Ascending aorta (tissue), 2 donors: ENCODE data around the gene RASSF10. TPM values are rescaled to one million over a fixed set of nuclear protein-coding genes. Genes with fewer than 3 reads are reported as not detected.

ENCODE experiments used
- DNase-seq, 2 donors: peaks; one replicate each; pipeline ENCODE4 v3.0.0-alpha.2; 2019; ENCODE audit warnings: low spot score in 2 of 2
- H3K27ac ChIP-seq, 2 donors: fragments of 200-600 bp; sonication (generic); one replicate each; pipeline ENCODE4 v1.5.1; 2016 to 2017; ENCODE audit warnings: mild to moderate bottlenecking in 1 of 2
- H3K27me3 ChIP-seq: fragments of 200-600 bp; sonication (generic); one replicate; pipeline ENCODE4 v1.5.1; 2017
- H3K36me3 ChIP-seq, 2 donors: fragments of 200-600 bp; sonication (generic); one replicate each; pipeline ENCODE4 v1.5.1; 2016
- H3K4me1 ChIP-seq, 2 donors: fragments of 200-600 bp; sonication (generic); one replicate each; pipeline ENCODE4 v1.5.1; 2016 to 2017; ENCODE audit warnings: mild to moderate bottlenecking in 1 of 2
- H3K4me3 ChIP-seq, 2 donors: fragments of 200-600 bp; sonication (generic); one replicate each; pipeline ENCODE4 v1.5.1; 2016 to 2017; ENCODE audit warnings: mild to moderate bottlenecking in 1 of 2
- H3K9me3 ChIP-seq, 2 donors: fragments of 200-600 bp; sonication (generic); one replicate each; pipeline ENCODE4 v1.5.1; 2016
- intact Hi-C: fragments of 100-400 bp; cut with DNase I; formaldehyde crosslinking; loops from one replicate; pipeline ENCODE4 v1.15.1; 2023
- total RNA-seq: library from RNA; depleted of rRNA; stranded (reverse); fragments of >200 nt; gene quantifications from one replicate; pipeline ENCODE4 v1.1.0, GENCODE V29; 2016
- TF ChIP-seq, protein P1 (sequence below), 3 experiments: fragments of 200-600 bp in 2 of 3; fragments of 450-650 bp in 1 of 3; sonication (generic) in 2 of 3; IDR thresholded peaks; one replicate each; pipeline ENCODE4 v1.5.1; 2016 to 2019; ENCODE audit warnings: antibody characterized with exemption in 3 of 3, mild to moderate bottlenecking in 1 of 3, moderate library complexity in 1 of 3

Gene RASSF10
- total RNA-seq, 1 donor from 2014 or later: not detected

DNA sequence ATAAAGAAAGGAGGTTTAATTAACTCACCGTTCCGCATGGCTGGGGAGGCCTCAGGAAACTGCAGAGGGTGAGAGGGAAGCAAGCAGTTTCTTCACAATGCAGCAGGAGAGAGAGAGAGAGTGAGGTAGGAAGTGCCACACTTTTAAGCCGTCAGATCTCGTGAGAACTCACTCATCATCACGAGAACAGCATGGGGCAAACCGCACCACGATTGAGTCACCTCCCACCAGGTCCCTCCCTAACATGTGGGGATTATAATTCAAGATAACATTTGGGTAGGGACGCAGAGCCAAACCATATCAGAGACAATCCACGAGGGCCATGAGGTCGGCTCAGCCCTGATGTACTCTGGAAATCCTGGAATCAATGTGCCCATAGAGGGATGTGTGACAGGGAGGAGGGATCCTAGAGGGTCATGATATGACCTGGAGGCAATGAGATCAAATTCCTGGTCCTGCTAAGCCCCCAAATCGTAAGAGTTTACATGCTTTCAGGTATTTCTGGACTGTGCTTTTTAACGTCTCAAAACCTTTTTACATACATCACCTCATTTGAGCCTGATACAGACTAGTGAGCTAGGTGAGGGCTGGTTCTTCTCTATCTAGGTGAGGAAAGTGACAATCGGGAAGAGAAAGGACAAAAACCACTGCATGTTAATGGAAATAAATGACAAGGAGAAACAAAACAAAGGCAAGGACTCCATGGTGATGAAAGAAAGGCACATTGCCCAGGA is 19.5 kb upstream of the RASSF10 start:
- no peak for DNase-seq
- Histone ChIP-seq H3K4me1 (no peaks in the 10 kb centered on the region), H3K9me3 (no peaks in the 10 kb centered on the region), H3K27me3 (no peaks in the 10 kb centered on the region), H3K27ac (no peak overlapping the region), H3K4me3 (no peak overlapping the region), H3K36me3 (no peaks in the 10 kb centered on the region)
- intact Hi-C loops: no loop called here
- TF ChIP-seq, protein P1, sequence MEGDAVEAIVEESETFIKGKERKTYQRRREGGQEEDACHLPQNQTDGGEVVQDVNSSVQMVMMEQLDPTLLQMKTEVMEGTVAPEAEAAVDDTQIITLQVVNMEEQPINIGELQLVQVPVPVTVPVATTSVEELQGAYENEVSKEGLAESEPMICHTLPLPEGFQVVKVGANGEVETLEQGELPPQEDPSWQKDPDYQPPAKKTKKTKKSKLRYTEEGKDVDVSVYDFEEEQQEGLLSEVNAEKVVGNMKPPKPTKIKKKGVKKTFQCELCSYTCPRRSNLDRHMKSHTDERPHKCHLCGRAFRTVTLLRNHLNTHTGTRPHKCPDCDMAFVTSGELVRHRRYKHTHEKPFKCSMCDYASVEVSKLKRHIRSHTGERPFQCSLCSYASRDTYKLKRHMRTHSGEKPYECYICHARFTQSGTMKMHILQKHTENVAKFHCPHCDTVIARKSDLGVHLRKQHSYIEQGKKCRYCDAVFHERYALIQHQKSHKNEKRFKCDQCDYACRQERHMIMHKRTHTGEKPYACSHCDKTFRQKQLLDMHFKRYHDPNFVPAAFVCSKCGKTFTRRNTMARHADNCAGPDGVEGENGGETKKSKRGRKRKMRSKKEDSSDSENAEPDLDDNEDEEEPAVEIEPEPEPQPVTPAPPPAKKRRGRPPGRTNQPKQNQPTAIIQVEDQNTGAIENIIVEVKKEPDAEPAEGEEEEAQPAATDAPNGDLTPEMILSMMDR (IDR thresholded peaks at IDR 0.05): no peak

DNA sequence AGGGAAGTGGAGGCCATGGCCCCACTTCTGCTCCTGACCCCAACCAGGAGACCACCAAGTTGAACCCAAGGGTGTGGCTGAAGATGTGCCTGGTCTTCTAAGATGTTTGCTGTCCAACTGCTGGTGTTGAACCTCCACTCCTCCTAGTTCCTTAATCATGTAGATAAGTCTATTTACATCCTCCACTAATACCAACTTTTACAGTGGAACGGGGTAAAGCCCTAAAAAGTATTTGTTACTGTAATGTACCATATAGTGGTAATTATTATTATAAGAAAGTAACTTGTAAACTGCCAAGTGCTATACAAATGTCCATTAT is 19.0 kb upstream of the RASSF10 start:
- intact Hi-C loops: no loop called here
- Histone ChIP-seq H3K4me3 (no peak overlapping the region), H3K9me3 (no peaks in the 10 kb centered on the region), H3K27ac (no peak overlapping the region), H3K36me3 (no peaks in the 10 kb centered on the region), H3K27me3 (no peaks in the 10 kb centered on the region), H3K4me1 (no peaks in the 10 kb centered on the region)
- TF ChIP-seq, protein P1 (IDR thresholded peaks at IDR 0.05): no peak
- no peak for DNase-seq

DNA sequence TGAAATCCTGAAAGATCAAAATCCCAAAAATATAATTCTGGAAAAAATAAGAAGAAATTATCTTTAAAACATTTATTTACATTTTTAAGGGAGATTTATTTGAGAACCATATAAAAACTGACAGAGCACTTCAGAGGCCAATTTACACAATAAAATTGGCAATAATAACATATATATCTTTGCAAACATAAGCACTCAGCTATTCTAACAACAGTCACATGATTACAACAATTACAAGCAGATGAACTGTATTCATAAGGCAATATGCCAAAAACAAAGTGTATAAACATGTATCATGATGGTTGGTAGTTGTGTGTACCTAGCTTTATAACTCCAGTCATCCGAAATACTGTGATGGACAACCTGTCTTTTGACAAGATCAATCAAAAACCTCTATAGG is 17.7 kb upstream of the RASSF10 start:
- Histone ChIP-seq H3K4me1 (no peaks in the 10 kb centered on the region), H3K36me3 (no peaks in the 10 kb centered on the region), H3K9me3 (no peaks in the 10 kb centered on the region), H3K27ac (no peak overlapping the region), H3K4me3 (no peak overlapping the region), H3K27me3 (no peaks in the 10 kb centered on the region)
- no peak for DNase-seq
- intact Hi-C loops: no loop called here
- TF ChIP-seq, protein P1 (IDR thresholded peaks at IDR 0.05): no peak

DNA sequence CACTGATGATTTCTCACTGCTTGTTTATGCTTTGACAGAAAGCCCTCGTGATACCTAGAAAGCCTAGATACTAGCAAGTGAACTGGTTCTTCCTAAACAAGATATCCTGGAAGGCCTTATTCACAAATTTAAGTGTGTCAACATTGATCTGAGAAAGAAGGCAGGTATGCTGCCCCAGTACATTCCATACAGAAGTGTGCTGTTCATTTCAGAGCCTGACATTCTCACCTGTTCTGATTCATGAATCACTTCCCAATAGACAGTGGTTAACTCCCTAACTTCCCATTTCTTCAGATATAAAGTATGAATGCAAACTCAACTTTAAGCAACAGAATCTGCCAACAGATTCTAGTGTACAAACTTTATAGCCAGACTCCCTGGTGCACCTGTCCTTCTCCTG is 15.5 kb upstream of the RASSF10 start:
- H3K9me3 ChIP-seq: no peaks in the 10 kb centered on the region
- H3K4me3 ChIP-seq: no peak overlapping the region
- TF ChIP-seq, protein P1 (IDR thresholded peaks at IDR 0.05): no peak
- no peaks in the 10 kb centered on the region for H3K27me3 ChIP-seq
- no peaks in the 10 kb centered on the region for H3K4me1 ChIP-seq
- H3K36me3 ChIP-seq: no peaks in the 10 kb centered on the region
- H3K27ac ChIP-seq: no peak overlapping the region
- DNase-seq: no peak
- intact Hi-C loops: no loop called here

DNA sequence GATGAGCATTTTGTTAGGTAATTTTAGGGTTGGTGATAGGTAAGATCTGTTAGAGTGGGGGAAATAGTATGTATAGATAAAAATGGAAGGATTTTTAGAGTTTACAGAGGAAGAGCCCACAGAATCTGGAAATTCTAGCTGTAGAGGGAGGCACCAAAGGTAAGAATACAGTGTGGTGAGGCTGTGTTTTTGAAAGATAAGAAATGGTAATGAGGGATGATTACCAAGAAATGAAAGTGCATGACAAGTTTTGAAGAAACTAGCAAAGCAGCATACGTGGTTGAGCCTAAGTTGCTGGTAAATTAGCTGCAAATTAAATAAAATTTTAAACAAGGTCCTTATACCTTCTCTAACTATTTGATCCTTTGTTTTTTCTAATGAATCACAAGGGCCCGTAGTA is 14.6 kb upstream of the RASSF10 start:
- H3K36me3 ChIP-seq: no peaks in the 10 kb centered on the region
- H3K9me3 ChIP-seq: no peaks in the 10 kb centered on the region
- H3K4me1 ChIP-seq: no peaks in the 10 kb centered on the region
- TF ChIP-seq, protein P1 (IDR thresholded peaks at IDR 0.05): no peak
- no peaks in the 10 kb centered on the region for H3K27me3 ChIP-seq
- no peak overlapping the region for H3K4me3 ChIP-seq
- no peak for DNase-seq
- intact Hi-C loops: no loop called here
- H3K27ac ChIP-seq: no peak overlapping the region

DNA sequence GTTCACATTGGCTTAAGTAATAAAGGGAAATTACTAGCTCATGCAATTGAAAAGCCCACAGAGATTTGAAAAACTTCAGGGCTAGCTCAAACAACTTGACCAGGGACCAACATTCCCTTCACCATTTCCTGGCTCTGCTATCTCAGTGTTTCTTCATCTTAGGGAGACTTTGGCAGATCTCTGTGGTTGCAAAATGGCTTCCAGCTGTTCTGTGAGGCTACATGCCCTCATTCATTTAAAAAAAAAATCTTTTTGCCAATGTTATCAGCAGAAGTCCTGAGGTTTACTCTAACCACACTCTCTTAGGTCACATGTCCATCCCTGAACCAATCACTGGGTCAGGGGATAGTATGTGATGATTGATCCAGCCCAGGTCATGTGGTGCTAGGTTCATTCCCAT is 13.9 kb upstream of the RASSF10 start:
- Histone ChIP-seq H3K27me3 (no peaks in the 10 kb centered on the region), H3K4me3 (no peak overlapping the region), H3K4me1 (no peaks in the 10 kb centered on the region), H3K36me3 (no peaks in the 10 kb centered on the region), H3K9me3 (no peaks in the 10 kb centered on the region), H3K27ac (no peak overlapping the region)
- TF ChIP-seq, protein P1 (IDR thresholded peaks at IDR 0.05): no peak
- intact Hi-C loops: no loop called here
- DNase-seq: no peak
